CD8-positive, alpha-beta memory T cell (primary cell): ENCODE data around the gene PRRX1. TPM values are rescaled to one million over a fixed set of nuclear protein-coding genes. Genes with fewer than 3 reads are reported as not detected.

Source experiments
- CTCF ChIA-PET: fragments of 350-600 bp; sonication (Branson Sonifier 250); formaldehyde crosslinking; loops from one replicate; lab custom pipeline; 2021; ENCODE audit warnings: antibody characterized with exemption; lab: Charles Lee
- POLR2A ChIA-PET: fragments of 350-600 bp; sonication (Branson Sonifier 250); formaldehyde crosslinking; loops from one replicate; lab custom pipeline; 2021; ENCODE audit warnings: antibody characterized with exemption; lab: Charles Lee
- DNase-seq, 5 donors: peaks; one replicate each; pipeline versions ENCODE4 v3.0.0 to v3.0.0-alpha.2; 2020 to 2022; ENCODE audit warnings: mixed read lengths in 1 of 5
- H3K27ac ChIP-seq: one replicate; pipeline ENCODE4 v1.7.0; 2013; ENCODE audit warnings: low read depth, mild to moderate bottlenecking, low read length, moderate library complexity
- H3K27me3 ChIP-seq: 2 replicates; pipeline ENCODE4 v1.7.0; 2013; ENCODE audit warnings: low read length, mild to moderate bottlenecking; ENCODE audit not compliant: insufficient read depth, poor library complexity, severe bottlenecking
- H3K36me3 ChIP-seq: 2 replicates; pipeline ENCODE4 v1.7.0; 2013; ENCODE audit warnings: mild to moderate bottlenecking, low read length, moderate library complexity; ENCODE audit not compliant: insufficient read depth
- H3K4me1 ChIP-seq: 2 replicates; pipeline ENCODE4 v1.7.0; 2013; ENCODE audit warnings: mild to moderate bottlenecking, low read length, moderate library complexity; ENCODE audit not compliant: insufficient read depth
- H3K4me3 ChIP-seq: 2 replicates; pipeline ENCODE4 v1.7.0; 2013; ENCODE audit warnings: mild to moderate bottlenecking, low read length
- H3K9me3 ChIP-seq: 2 replicates; pipeline ENCODE4 v1.7.0; 2013; ENCODE audit warnings: mild to moderate bottlenecking, low read length
- H3K27ac Mint-ChIP-seq, 8 donors: one replicate each; pipeline ENCODE4 v1.8.0; 2020 to 2021; ENCODE audit warnings: mixed read lengths in 8 of 8, mild to moderate bottlenecking in 6 of 8, inconsistent platforms in 3 of 8, moderate library complexity in 3 of 8
- H3K27me3 Mint-ChIP-seq, 2 donors: one replicate each; pipeline ENCODE4 v1.8.0; 2020 to 2021; ENCODE audit warnings: mixed read lengths in 2 of 2, mild to moderate bottlenecking in 1 of 2, moderate library complexity in 1 of 2
- H3K36me3 Mint-ChIP-seq, 3 donors: one replicate each; pipeline ENCODE4 v1.8.0; 2020 to 2021; ENCODE audit warnings: mixed read lengths in 3 of 3, inconsistent platforms in 1 of 3, mild to moderate bottlenecking in 1 of 3
- H3K4me1 Mint-ChIP-seq, 3 donors: one replicate each; pipeline ENCODE4 v1.8.0; 2020 to 2021; ENCODE audit warnings: mixed read lengths in 3 of 3, inconsistent platforms in 1 of 3, mild to moderate bottlenecking in 1 of 3
- H3K4me3 Mint-ChIP-seq, 7 donors: one replicate each; pipeline ENCODE4 v1.8.0; 2020 to 2021; ENCODE audit warnings: mixed read lengths in 7 of 7, mild to moderate bottlenecking in 6 of 7, moderate library complexity in 4 of 7, inconsistent platforms in 2 of 7
- H3K9me3 Mint-ChIP-seq, 5 donors: one replicate each; pipeline ENCODE4 v1.8.0; 2020 to 2022; ENCODE audit warnings: mixed read lengths in 5 of 5, mild to moderate bottlenecking in 3 of 5, moderate library complexity in 2 of 5, inconsistent platforms in 1 of 5
- polyA plus RNA-seq: library from polyadenylated mRNA; unstranded; fragments of 300-500 nt; fragmentation: Illumina TruSeq; gene quantifications from one replicate; pipeline ENCODE4 v1.2.3, GENCODE V29; 2021
- total RNA-seq, 2 experiments: library from RNA; stranded (reverse); gene quantifications; one replicate each; pipeline ENCODE4 v1.2.3, GENCODE V29; 2021

The PRRX1 gene
- total and polyA plus RNA-seq, 3 experiments from 2014 or later = not detected

DNA sequence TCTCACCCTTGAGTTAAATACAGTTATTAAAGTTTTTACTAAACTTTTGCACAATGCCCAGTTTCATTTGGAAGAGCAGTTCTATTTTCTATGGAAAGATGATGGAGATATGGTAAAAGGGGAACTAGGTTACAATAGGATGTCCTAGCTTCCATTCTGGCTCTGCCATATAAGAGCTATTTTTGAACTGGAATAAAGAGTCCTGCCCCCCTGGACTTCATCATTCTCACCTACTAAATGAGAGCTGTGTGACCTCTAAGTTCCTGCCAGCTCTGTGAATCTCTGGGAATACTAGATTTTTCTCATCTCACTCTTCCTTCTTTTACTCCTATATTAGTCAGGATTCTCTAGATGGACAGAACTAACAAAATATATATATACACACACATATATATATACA lies 106.3 kb downstream of the PRRX1 start:
- peaks cover 4 to 8% of the 10 kb centered on the region in 2 donors for H3K27me3 Mint-ChIP-seq
- no peaks in the 10 kb centered on the region for H3K36me3 ChIP-seq
- no peak for DNase-seq
- H3K27me3 ChIP-seq = no peaks in the 10 kb centered on the region
- no peaks in the 10 kb centered on the region for H3K4me1 ChIP-seq
- no peaks in the 10 kb centered on the region for H3K9me3 ChIP-seq
- ChIA-PET CTCF (no interaction called here), POLR2A (no interaction called here)
- H3K4me1 Mint-ChIP-seq = no peaks in the 10 kb centered on the region
- no peak overlapping the region for H3K27ac Mint-ChIP-seq
- no peak overlapping the region for H3K4me3 Mint-ChIP-seq
- H3K36me3 Mint-ChIP-seq = no peaks in the 10 kb centered on the region
- no peaks in the 10 kb centered on the region for H3K9me3 Mint-ChIP-seq
- no peak overlapping the region for H3K4me3 ChIP-seq
- H3K27ac ChIP-seq = no peak overlapping the region

DNA sequence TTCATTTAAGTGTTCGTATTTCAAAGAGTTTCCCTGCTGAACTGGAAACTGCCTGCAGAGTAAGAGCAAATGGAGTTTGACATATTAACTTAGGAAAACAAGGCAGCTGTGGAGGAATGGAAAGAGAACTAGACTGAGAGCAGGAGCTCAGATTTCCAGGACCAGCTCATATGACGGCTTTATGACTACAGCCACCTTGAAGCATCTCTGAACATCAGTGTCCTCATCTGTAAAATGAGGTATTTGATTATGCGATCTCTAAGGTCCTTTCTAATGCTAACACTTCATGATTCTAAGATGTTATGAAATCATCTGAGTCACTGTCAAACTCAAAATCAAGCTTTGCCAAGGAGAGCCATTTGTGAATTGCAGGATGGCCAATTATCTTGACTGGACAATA lies 112.3 kb downstream of the PRRX1 start:
- ChIA-PET CTCF (no interaction called here), POLR2A (no interaction called here)
- Mint-ChIP-seq H3K9me3 (peaks cover 0 to 3% (median 0%) of the 10 kb centered on the region in 5 donors), H3K36me3 (no peaks in the 10 kb centered on the region), H3K27me3 (peaks cover 0 to 5% of the 10 kb centered on the region in 2 donors), H3K4me1 (no peaks in the 10 kb centered on the region), H3K27ac (no peak overlapping the region), H3K4me3 (no peak overlapping the region)
- H3K4me3 ChIP-seq = no peak overlapping the region
- H3K27ac ChIP-seq = no peak overlapping the region
- no peaks in the 10 kb centered on the region for H3K9me3 ChIP-seq
- H3K27me3 ChIP-seq = no peaks in the 10 kb centered on the region
- DNase-seq = no peak
- no peaks in the 10 kb centered on the region for H3K36me3 ChIP-seq
- H3K4me1 ChIP-seq = no peaks in the 10 kb centered on the region

DNA sequence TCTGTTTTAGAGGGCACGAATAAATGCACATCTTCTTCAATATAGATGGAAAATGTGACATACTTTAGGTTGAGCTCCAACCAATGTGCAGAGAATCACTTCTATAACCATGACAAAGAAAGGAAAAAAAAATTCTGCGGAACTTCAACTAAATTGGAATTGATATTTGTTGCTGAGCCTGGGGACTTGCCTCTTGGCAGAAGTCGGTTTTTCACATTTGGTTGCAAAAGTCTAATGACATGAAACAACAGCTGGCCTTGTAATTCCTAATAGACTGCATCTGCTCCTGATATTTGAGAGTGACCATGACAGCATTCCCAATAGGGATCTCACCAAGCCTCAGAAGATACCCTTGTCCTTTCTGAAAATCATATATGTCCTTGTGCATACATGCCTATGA lies 112.8 kb downstream of the PRRX1 start:
- Histone ChIP-seq H3K36me3 (no peaks in the 10 kb centered on the region), H3K9me3 (no peaks in the 10 kb centered on the region), H3K4me1 (no peaks in the 10 kb centered on the region), H3K4me3 (no peak overlapping the region), H3K27ac (no peak overlapping the region), H3K27me3 (no peaks in the 10 kb centered on the region)
- no peaks in the 10 kb centered on the region for H3K4me1 Mint-ChIP-seq
- peaks cover 0 to 4% (median 2%) of the 10 kb centered on the region in 5 donors for H3K9me3 Mint-ChIP-seq
- ChIA-PET CTCF (no interaction called here), POLR2A (no interaction called here)
- no peak for DNase-seq
- H3K36me3 Mint-ChIP-seq = no peaks in the 10 kb centered on the region
- H3K4me3 Mint-ChIP-seq = no peak overlapping the region
- H3K27ac Mint-ChIP-seq = no peak overlapping the region
- H3K27me3 Mint-ChIP-seq = peaks cover 0 to 5% of the 10 kb centered on the region in 2 donors

Other genes starting within 250 kb of the PRRX1 start
- gene GORAB, start 132.0 kb upstream of the PRRX1 start, total RNA-seq = 10 to 100 TPM; 13.5 to 15.1 TPM
- gene GORAB, start 132.0 kb upstream of the PRRX1 start, polyA plus RNA-seq = 5.7 TPM